Loucy (cell line): ENCODE results near the gene SUZ12.

ENCODE experiments used
- EZH2phosphoT487 ChIP-seq: fragments of 200-600 bp; IDR thresholded peaks from 2 replicates; pipeline ENCODE4 v1.6.1; 2018; ENCODE audit warnings: antibody characterized with exemption, mild to moderate bottlenecking, moderate library complexity, borderline replicate concordance
- TF ChIP-seq, protein P1 (sequence below): fragments of 200-600 bp; sonication (generic); conservative IDR thresholded peaks from 2 replicates; pipeline ENCODE4 v1.5.1; 2014; ENCODE audit warnings: mild to moderate bottlenecking, antibody characterized with exemption, low read length

DNA sequence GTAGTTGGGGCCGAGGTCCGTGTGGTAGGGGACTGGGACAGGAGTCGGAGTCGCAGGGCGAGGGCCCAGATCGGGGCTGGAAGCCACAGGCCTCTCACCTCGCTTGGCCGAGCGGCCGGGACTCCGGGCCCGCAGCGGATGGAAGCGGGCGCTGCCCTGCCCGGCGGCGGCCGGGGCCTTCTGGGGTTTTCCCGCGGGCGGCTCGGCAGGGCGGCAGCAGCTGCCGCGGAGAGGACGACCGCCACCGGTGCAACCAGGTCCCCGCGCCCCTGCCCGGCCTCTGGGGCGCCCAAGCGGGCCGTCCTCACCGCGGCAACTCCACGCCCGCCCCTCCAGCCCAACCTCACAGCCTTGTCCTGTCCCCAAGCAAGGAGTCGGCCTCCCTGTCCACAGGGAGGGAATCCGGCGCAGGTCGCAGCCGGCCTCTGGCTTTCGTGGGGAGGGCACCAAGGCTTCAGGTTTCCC, 19.7 kb upstream of the SUZ12 start:
- TF ChIP-seq, protein P1, sequence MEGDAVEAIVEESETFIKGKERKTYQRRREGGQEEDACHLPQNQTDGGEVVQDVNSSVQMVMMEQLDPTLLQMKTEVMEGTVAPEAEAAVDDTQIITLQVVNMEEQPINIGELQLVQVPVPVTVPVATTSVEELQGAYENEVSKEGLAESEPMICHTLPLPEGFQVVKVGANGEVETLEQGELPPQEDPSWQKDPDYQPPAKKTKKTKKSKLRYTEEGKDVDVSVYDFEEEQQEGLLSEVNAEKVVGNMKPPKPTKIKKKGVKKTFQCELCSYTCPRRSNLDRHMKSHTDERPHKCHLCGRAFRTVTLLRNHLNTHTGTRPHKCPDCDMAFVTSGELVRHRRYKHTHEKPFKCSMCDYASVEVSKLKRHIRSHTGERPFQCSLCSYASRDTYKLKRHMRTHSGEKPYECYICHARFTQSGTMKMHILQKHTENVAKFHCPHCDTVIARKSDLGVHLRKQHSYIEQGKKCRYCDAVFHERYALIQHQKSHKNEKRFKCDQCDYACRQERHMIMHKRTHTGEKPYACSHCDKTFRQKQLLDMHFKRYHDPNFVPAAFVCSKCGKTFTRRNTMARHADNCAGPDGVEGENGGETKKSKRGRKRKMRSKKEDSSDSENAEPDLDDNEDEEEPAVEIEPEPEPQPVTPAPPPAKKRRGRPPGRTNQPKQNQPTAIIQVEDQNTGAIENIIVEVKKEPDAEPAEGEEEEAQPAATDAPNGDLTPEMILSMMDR = no peak
- TF ChIP-seq EZH2phosphoT487 = no peak
